ENCODE measurements around the gene HES6. TPM values are rescaled to one million over a fixed set of nuclear protein-coding genes. Genes with fewer than 3 reads are reported as not detected.

HES6 gene
- total RNA-seq, 6 donors from 2014 or later: 5.2 to 15.8 (median 9.4) TPM

GRCh38 chr2:238247002-238247822 lies 7.4 kb upstream of the HES6 start:
- peaks cover 5 to 11% (median 8%) of the 10 kb centered on the region in 4 donors for H3K4me1 ChIP-seq
- no peaks in the 10 kb centered on the region for H3K9me3 ChIP-seq
- no peak overlapping the region for H3K4me3 ChIP-seq
- ATAC-seq (ENCODE audit: low FRiP score in 2 of 2) (peak; percentile 39 to 72), DNase-seq (peak in 1 of 2 donors; percentile 68)
- peak overlapping the region in 3 of 4 donors; percentile 46 to 68 (median 50) for H3K27ac ChIP-seq
- H3K36me3 ChIP-seq: peaks cover 0 to 68% (median 22%) of the 10 kb centered on the region in 4 donors
- no peak for TF ChIP-seq POLR2A (IDR thresholded peaks at IDR 0.05)
- TF ChIP-seq, protein P1, sequence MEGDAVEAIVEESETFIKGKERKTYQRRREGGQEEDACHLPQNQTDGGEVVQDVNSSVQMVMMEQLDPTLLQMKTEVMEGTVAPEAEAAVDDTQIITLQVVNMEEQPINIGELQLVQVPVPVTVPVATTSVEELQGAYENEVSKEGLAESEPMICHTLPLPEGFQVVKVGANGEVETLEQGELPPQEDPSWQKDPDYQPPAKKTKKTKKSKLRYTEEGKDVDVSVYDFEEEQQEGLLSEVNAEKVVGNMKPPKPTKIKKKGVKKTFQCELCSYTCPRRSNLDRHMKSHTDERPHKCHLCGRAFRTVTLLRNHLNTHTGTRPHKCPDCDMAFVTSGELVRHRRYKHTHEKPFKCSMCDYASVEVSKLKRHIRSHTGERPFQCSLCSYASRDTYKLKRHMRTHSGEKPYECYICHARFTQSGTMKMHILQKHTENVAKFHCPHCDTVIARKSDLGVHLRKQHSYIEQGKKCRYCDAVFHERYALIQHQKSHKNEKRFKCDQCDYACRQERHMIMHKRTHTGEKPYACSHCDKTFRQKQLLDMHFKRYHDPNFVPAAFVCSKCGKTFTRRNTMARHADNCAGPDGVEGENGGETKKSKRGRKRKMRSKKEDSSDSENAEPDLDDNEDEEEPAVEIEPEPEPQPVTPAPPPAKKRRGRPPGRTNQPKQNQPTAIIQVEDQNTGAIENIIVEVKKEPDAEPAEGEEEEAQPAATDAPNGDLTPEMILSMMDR (IDR thresholded peaks at IDR 0.05): no peak
- TF ChIP-seq EP300 (IDR thresholded peaks at IDR 0.05): no peak
- no peak for TF ChIP-seq POLR2AphosphoS5 (IDR thresholded peaks at IDR 0.05)
- no peaks in the 10 kb centered on the region for H3K27me3 ChIP-seq
- 80 to 85% methylated on average over 9 to 13 of the region's 13 CpGs for WGBS, 2 donors

GRCh38 chr2:238244151-238244550 lies 4.3 kb upstream of the HES6 start:
- Histone ChIP-seq H3K9me3 (no peaks in the 10 kb centered on the region), H3K27me3 (peaks cover 0 to 4% (median 2%) of the 10 kb centered on the region in 4 donors), H3K27ac (no peak overlapping the region), H3K36me3 (peaks cover 0 to 39% (median 6%) of the 10 kb centered on the region in 4 donors), H3K4me3 (no peak overlapping the region), H3K4me1 (peaks cover 19 to 24% (median 22%) of the 10 kb centered on the region in 4 donors)
- DNase-seq (no peak), ATAC-seq (ENCODE audit: low FRiP score in 2 of 2) (no peak)
- TF ChIP-seq POLR2AphosphoS5 (IDR thresholded peaks at IDR 0.05) (no peak), POLR2A (IDR thresholded peaks at IDR 0.05) (no peak), EP300 (IDR thresholded peaks at IDR 0.05) (no peak)
- TF ChIP-seq, protein P1 (IDR thresholded peaks at IDR 0.05): no peak
- WGBS, 2 donors: 85 to 94% methylated on average over 5 of the region's 5 CpGs

DNA sequence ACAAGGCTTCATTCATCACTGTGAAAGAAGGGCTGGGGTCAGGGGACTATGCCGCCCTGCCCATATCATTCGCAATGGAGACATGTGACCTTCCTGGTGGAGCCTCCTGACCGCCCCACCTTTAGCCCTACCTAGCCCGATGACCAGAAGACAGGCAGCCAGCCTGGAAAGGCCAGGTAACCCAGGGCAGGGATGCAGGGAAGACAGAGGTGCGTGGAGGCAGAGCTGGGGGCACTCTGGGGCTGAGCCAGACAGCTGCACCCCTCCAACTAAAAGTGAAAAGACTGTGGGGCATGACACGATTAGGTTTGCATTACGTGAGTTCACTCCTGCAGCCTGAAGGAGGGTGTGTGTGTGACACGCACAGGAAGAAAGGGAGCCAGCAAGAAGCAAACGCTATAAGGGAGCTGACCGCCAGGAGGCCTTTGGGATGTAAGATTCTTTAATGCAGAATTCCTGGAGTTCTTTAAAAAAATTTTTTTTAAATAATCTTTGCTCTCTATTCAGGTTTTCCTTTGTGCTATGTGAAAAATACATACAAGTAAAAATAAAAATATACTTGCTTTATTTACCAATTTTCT lies 3.7 kb upstream of the HES6 start:
- DNase-seq: no peak
- Histone ChIP-seq H3K27me3 (peaks cover 0 to 10% (median 4%) of the 10 kb centered on the region in 4 donors), H3K27ac (peak overlapping the region in 1 of 4 donors; percentile 30), H3K9me3 (no peaks in the 10 kb centered on the region), H3K36me3 (peaks cover 0 to 34% (median 6%) of the 10 kb centered on the region in 4 donors), H3K4me1 (peaks cover 25 to 29% (median 27%) of the 10 kb centered on the region in 4 donors), H3K4me3 (no peak overlapping the region)
- TF ChIP-seq, protein P1 (IDR thresholded peaks at IDR 0.05): no peak
- TF ChIP-seq POLR2A (IDR thresholded peaks at IDR 0.05) (no peak), EP300 (IDR thresholded peaks at IDR 0.05) (no peak), POLR2AphosphoS5 (IDR thresholded peaks at IDR 0.05) (no peak)
- no peak for ATAC-seq (ENCODE audit: low FRiP score in 2 of 2)
- WGBS, 2 donors: 93 to 94% methylated on average over 6 to 10 of the region's 10 CpGs

GRCh38 chr2:238242731-238243495 lies 3.1 kb upstream of the HES6 start:
- ATAC-seq (ENCODE audit: low FRiP score in 2 of 2) (no peak), DNase-seq (no peak)
- H3K4me1 ChIP-seq: peaks cover 25 to 29% (median 27%) of the 10 kb centered on the region in 4 donors
- no peak overlapping the region for H3K4me3 ChIP-seq
- 63 to 72% methylated on average over 5 to 7 of the region's 7 CpGs for WGBS, 2 donors
- peak overlapping the region in 2 of 4 donors; percentile 30 to 39 for H3K27ac ChIP-seq
- H3K27me3 ChIP-seq: peaks cover 0 to 12% (median 4%) of the 10 kb centered on the region in 4 donors
- TF ChIP-seq, protein P1 (IDR thresholded peaks at IDR 0.05): no peak
- no peak for TF ChIP-seq POLR2AphosphoS5 (IDR thresholded peaks at IDR 0.05)
- TF ChIP-seq POLR2A (IDR thresholded peaks at IDR 0.05): no peak
- no peak for TF ChIP-seq EP300 (IDR thresholded peaks at IDR 0.05)
- no peaks in the 10 kb centered on the region for H3K9me3 ChIP-seq
- H3K36me3 ChIP-seq: peaks cover 0 to 30% (median 6%) of the 10 kb centered on the region in 4 donors

All from upper lobe of left lung (tissue), 6 donors.